Activated naive CD4-positive, alpha-beta T cell (primary cell): ENCODE data around the gene HSH2D.

Experiments used
- DNase-seq, 4 experiments: peaks; one replicate each; lab custom pipeline; 2025; lab: John Stamatoyannopoulos, UW

HSH2D gene

GRCh38 chr19:16193466-16193865 is 50.0 kb downstream of the HSH2D start:
- DNase-seq: no peak

GRCh38 chr19:16197188-16197621 is 53.7 kb downstream of the HSH2D start:
- DNase-seq: no peak

GRCh38 chr19:16197622-16198369 is 54.3 kb downstream of the HSH2D start, which contains the start of gene AP1M1:
TSS of gene AP1M1 (plus strand) at chr19:16197911. CDS start at chr19:16198027, 116 bp downstream.
- DNase-seq: peak; percentile 92 to 98 (median 97)

GRCh38 chr19:16198370-16198651 is 54.8 kb downstream of the HSH2D start:
- DNase-seq: no peak

GRCh38 chr19:16199275-16199932 is 55.9 kb downstream of the HSH2D start:
- DNase-seq: no peak

- DNase-seq: no peak
These were observed 56.8 kb downstream of the HSH2D start for GRCh38 chr19:16200038-16201010.

GRCh38 chr19:16201011-16201391 is 57.5 kb downstream of the HSH2D start:
- no peak for DNase-seq

GRCh38 chr19:16202320-16203255 is 59.1 kb downstream of the HSH2D start:
- DNase-seq: no peak

GRCh38 chr19:16203256-16204004 is 59.9 kb downstream of the HSH2D start:
- DNase-seq: no peak

GRCh38 chr19:16204005-16204294 is 60.5 kb downstream of the HSH2D start:
- no peak for DNase-seq

GRCh38 chr19:16205205-16206045 is 61.9 kb downstream of the HSH2D start:
- no peak for DNase-seq

GRCh38 chr19:16206046-16206605 is 62.6 kb downstream of the HSH2D start:
- no peak for DNase-seq

GRCh38 chr19:16206637-16207036 is 63.2 kb downstream of the HSH2D start:
- no peak for DNase-seq

GRCh38 chr19:16207063-16207462 is 63.6 kb downstream of the HSH2D start:
- no peak for DNase-seq

- DNase-seq: no peak
These were observed 64.1 kb downstream of the HSH2D start for GRCh38 chr19:16207490-16208025.
